ENCODE results near the gene USP44. TPM values are rescaled to one million over a fixed set of nuclear protein-coding genes. Genes with fewer than 3 reads are reported as not detected.

USP44 gene
- total RNA-seq, 2 donors from 2014 or later, result 0.54 to 2.5 TPM

DNA sequence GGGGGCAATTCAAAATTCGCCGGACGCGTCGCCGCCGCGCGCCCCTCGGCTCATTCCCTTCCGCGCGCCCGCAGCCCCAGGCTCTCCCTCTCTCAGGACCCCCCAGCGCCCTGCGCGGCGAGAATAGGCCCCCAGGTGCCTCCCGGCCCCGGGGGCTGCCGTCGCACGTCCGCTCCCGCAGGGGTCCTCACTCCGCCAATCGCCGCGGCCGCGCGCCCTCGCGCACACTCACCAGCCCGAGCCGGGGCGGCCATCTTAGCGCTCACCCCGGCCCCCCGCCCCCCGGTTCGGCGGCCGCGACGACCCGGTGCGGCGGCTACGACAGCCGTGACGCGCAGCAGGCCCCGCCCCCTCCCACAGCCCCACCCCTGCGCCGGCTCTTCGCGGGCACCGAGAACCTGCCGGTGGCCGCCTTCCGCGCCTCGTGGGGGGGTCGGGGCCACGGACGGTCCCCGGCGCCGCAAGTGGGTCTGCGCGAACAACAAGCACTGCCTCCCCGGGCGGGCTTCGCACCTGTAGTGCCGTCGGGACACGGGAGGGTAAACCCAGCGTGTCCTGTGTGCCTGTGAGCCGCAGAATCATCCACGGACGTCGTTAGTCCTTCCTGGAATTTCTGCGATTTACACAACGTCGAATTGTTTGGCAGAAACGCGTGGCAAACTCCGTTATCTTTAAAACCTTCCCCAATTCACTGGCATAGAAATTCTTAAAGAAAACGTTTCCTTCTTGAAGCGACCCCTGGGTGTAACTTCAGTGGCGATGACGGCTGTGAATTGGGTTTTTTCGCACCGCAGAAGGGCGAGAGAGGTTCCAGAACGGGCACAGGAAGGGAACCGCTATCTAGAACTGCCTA, 2.5 kb downstream of the USP44 start:
- Histone ChIP-seq H3K4me3 (peak overlapping the region; percentile 96), H3K4me1 (ENCODE audit: control insufficient read depth in 1 of 2, low read depth in 2 of 2) (peaks cover 0 to 9% of the 10 kb centered on the region in 2 donors), H3K27me3 (replicated peaks; ENCODE audit: insufficient read depth) (no peaks in the 10 kb centered on the region), H3K36me3 (no peaks in the 10 kb centered on the region), H3K27ac (peak overlapping the region; percentile 68 to 75), H3K9me3 (no peaks in the 10 kb centered on the region)
- TF ChIP-seq, protein P1, sequence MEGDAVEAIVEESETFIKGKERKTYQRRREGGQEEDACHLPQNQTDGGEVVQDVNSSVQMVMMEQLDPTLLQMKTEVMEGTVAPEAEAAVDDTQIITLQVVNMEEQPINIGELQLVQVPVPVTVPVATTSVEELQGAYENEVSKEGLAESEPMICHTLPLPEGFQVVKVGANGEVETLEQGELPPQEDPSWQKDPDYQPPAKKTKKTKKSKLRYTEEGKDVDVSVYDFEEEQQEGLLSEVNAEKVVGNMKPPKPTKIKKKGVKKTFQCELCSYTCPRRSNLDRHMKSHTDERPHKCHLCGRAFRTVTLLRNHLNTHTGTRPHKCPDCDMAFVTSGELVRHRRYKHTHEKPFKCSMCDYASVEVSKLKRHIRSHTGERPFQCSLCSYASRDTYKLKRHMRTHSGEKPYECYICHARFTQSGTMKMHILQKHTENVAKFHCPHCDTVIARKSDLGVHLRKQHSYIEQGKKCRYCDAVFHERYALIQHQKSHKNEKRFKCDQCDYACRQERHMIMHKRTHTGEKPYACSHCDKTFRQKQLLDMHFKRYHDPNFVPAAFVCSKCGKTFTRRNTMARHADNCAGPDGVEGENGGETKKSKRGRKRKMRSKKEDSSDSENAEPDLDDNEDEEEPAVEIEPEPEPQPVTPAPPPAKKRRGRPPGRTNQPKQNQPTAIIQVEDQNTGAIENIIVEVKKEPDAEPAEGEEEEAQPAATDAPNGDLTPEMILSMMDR (IDR thresholded peaks at IDR 0.05), result no peak
- ATAC-seq (ENCODE audit: insufficient number of reproducible peaks, low FRiP score, low read depth) (peak; percentile 82), DNase-seq (ENCODE audit: low spot score) (no peak)

- no peak for DNase-seq (ENCODE audit: low spot score)
- peaks cover 0 to 9% of the 10 kb centered on the region in 2 donors for H3K4me1 ChIP-seq (ENCODE audit: control insufficient read depth in 1 of 2, low read depth in 2 of 2)
These were observed 3.2 kb downstream of the USP44 start for GRCh38 chr12:95548056-95548538.

GRCh38 chr12:95547522-95548055, 3.7 kb downstream of the USP44 start:
- peak overlapping the region; percentile 96 for H3K4me3 ChIP-seq
- no peaks in the 10 kb centered on the region for H3K9me3 ChIP-seq
- H3K27ac ChIP-seq, result peak overlapping the region; percentile 68 to 75
- H3K27me3 ChIP-seq (replicated peaks; ENCODE audit: insufficient read depth), result no peaks in the 10 kb centered on the region
- TF ChIP-seq, protein P1 (IDR thresholded peaks at IDR 0.05), result no peak
- no peak for ATAC-seq (ENCODE audit: insufficient number of reproducible peaks, low FRiP score, low read depth)
- DNase-seq (ENCODE audit: low spot score), result no peak
- peaks cover 0 to 9% of the 10 kb centered on the region in 2 donors for H3K4me1 ChIP-seq (ENCODE audit: control insufficient read depth in 1 of 2, low read depth in 2 of 2)
- no peaks in the 10 kb centered on the region for H3K36me3 ChIP-seq

More at GRCh38 chr12:95548056-95548538, 3.2 kb downstream of the USP44 start:
- TF ChIP-seq, protein P1 (IDR thresholded peaks at IDR 0.05), result no peak
- Histone ChIP-seq H3K27ac (peak overlapping the region; percentile 68 to 75), H3K4me3 (peak overlapping the region; percentile 96), H3K27me3 (replicated peaks; ENCODE audit: insufficient read depth) (no peaks in the 10 kb centered on the region), H3K36me3 (no peaks in the 10 kb centered on the region), H3K9me3 (no peaks in the 10 kb centered on the region)
- ATAC-seq (ENCODE audit: insufficient number of reproducible peaks, low FRiP score, low read depth), result no peak

DNA sequence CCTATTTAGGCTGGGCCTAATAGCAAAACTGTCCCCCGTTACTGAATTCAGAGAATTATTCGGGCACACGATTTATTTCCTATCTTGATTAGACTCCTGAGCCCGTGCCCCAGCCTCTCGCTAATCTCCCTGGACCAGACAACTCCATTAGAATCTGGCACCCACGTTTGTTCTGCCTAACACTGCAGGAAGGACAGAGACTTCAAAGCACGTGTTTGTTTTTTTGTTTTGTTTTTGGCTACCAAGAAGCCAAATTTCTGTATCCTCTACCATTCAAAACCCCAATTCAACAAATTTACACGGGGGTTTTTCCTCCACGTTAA, 4.8 kb downstream of the USP44 start:
- no peak for DNase-seq (ENCODE audit: low spot score)
- H3K4me1 ChIP-seq (ENCODE audit: control insufficient read depth in 1 of 2, low read depth in 2 of 2), result peaks cover 0 to 9% of the 10 kb centered on the region in 2 donors
- TF ChIP-seq, protein P1 (IDR thresholded peaks at IDR 0.05), result no peak
- no peaks in the 10 kb centered on the region for H3K9me3 ChIP-seq
- H3K36me3 ChIP-seq, result no peaks in the 10 kb centered on the region
- no peak overlapping the region for H3K27ac ChIP-seq
- no peak overlapping the region for H3K4me3 ChIP-seq
- no peak for ATAC-seq (ENCODE audit: insufficient number of reproducible peaks, low FRiP score, low read depth)
- no peaks in the 10 kb centered on the region for H3K27me3 ChIP-seq (replicated peaks; ENCODE audit: insufficient read depth)

DNA sequence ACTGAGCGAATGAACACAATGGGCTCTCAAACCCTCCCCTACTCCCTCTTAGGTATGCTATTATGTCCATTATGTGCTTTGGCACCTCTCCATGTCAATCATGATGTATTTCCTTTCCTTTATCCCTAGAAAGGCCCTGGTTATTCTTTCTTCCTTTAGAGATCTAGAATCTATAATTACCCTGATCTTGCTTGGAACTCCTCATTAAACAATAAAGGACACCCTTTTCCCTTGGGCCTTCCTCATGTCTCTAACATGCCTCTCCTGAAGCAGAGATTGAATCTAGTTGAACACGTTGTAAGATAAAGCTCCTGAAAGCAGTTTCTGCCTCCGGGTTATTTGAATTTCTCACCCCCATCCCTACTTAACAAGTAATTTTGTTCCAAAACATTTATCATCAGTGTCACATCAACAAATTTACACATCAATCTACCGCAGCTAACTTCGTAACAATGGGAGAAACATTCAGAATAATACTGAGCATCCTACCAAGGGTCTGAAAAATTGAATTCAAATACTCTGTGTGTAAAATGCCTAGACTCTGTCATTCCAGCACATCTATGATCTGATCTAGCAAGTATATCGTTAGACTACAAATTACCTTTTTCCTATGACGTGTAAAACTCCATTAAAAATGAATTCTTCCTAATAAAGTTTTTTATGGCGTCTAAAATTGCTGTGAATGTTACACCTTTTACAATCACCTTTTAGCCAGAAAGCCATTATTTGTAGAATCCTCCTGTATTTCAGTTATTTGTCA, 5.4 kb downstream of the USP44 start:
- Histone ChIP-seq H3K27ac (no peak overlapping the region), H3K27me3 (replicated peaks; ENCODE audit: insufficient read depth) (no peaks in the 10 kb centered on the region), H3K4me3 (no peak overlapping the region), H3K4me1 (ENCODE audit: control insufficient read depth in 1 of 2, low read depth in 2 of 2) (peaks cover 0 to 9% of the 10 kb centered on the region in 2 donors), H3K9me3 (no peaks in the 10 kb centered on the region), H3K36me3 (no peaks in the 10 kb centered on the region)
- TF ChIP-seq, protein P1 (IDR thresholded peaks at IDR 0.05), result no peak
- DNase-seq (ENCODE audit: low spot score), result no peak
- no peak for ATAC-seq (ENCODE audit: insufficient number of reproducible peaks, low FRiP score, low read depth)

Measured in thoracic aorta (tissue), 2 donors.